Urinary bladder (tissue), 4 donors: ENCODE data around the gene CNGB1. TPM values are rescaled to one million over a fixed set of nuclear protein-coding genes. Genes with fewer than 3 reads are reported as not detected.
"Not testable (repeated sequence)": the region's sequence is repeated elsewhere in the genome, so short reads cannot be mapped to it uniquely, and the experiment has no call there.

Source experiments
- DNase-seq: peaks from one replicate; pipeline ENCODE4 v3.0.0-alpha.2; 2015; ENCODE audit errors: extremely low spot score
- H3K27ac ChIP-seq: one replicate; pipeline ENCODE4 v1.5.1; 2013; ENCODE audit warnings: low read depth, mild to moderate bottlenecking, moderate library complexity
- H3K36me3 ChIP-seq: one replicate; pipeline ENCODE4 v1.6.1; 2013; ENCODE audit warnings: mild to moderate bottlenecking, moderate library complexity; ENCODE audit not compliant: insufficient read depth
- H3K4me1 ChIP-seq: one replicate; pipeline ENCODE4 v1.6.1; 2013; ENCODE audit warnings: mild to moderate bottlenecking, moderate library complexity; ENCODE audit not compliant: insufficient read depth
- H3K4me3 ChIP-seq: one replicate; pipeline ENCODE4 v1.5.1; 2013; ENCODE audit warnings: low read depth, low read length
- WGBS: extraction: QIAGEN DNeasy Blood & Tissue Kit; methylation state at CpG from one replicate; pipeline ENCODE4 v1.1.7; 2013; 5-methylcytosine and 5-hydroxymethylcytosine counted together
- polyA plus RNA-seq: library from polyadenylated mRNA; stranded (reverse); fragments of 200-250 nt; gene quantifications from one replicate; pipeline ENCODE4 v1.2.3, GENCODE V29; 2013
- total RNA-seq: library from RNA; depleted of rRNA; stranded (reverse); fragments of >200 nt; gene quantifications from one replicate; pipeline ENCODE4 v1.2.3, GENCODE V29; 2014
- donor health status: healthy with polysubstance abuse.
- donor health status: healthy.

Gene CNGB1
- total and polyA plus RNA-seq, 2 donors = 0.16 TPM; not detected in 1

DNA sequence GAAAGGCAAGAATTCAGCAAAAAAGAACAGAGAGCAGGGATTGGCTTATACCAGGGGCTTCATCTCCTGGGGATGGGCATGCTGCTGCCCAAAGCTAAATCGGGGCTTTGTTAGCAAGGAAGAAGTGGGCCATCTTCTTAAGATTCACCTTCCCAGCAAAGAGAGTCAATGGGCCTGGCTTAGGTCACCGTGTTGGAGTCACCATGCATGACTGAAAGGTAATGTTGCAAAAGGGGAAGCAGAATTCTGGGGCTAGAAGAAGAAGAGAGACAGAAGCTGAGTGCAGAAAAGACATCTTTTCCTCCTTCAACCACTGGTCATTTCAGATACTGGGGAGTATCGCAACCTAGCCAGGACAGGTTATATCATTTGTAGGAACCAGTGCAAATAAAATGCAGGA lies 92.3 kb downstream of the CNGB1 start:
- Histone ChIP-seq H3K4me1 (no peaks in the 10 kb centered on the region), H3K27ac (no peak overlapping the region), H3K4me3 (no peak overlapping the region), H3K36me3 (no peaks in the 10 kb centered on the region)
- WGBS = 83% methylated on average over 3 of the region's 3 CpGs
- DNase-seq = no peak

DNA sequence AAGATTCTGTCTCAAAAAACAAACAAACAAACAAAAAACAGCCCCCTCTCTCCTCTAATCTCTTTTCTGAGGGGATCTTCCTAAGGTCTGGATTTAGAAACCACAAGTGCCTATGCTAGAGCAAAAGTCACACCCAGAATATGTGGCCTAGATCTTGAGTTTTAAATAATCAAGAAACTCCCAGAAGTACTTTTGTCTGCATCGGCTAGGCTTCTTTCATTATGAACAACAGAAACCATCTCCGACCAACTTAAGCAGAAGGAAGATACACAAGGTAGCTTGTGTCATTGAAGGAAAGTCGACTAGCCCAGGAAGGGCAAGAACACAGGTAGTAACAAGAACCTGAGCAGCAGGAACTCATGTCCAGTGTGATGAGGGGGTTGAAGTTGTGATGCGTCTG lies 94.7 kb downstream of the CNGB1 start:
- WGBS = 83% methylated on average over 4 of the region's 4 CpGs
- Histone ChIP-seq H3K27ac (no peak overlapping the region), H3K4me1 (no peaks in the 10 kb centered on the region), H3K4me3 (no peak overlapping the region), H3K36me3 (no peaks in the 10 kb centered on the region)
- DNase-seq = no peak

GRCh38 chr16:57875347-57875746 lies 95.6 kb downstream of the CNGB1 start:
- H3K36me3 ChIP-seq = no peaks in the 10 kb centered on the region
- H3K27ac ChIP-seq = no peak overlapping the region
- no peak overlapping the region for H3K4me3 ChIP-seq
- no peak for DNase-seq
- no peaks in the 10 kb centered on the region for H3K4me1 ChIP-seq
- WGBS = 69% methylated on average over 5 of the region's 5 CpGs

DNA sequence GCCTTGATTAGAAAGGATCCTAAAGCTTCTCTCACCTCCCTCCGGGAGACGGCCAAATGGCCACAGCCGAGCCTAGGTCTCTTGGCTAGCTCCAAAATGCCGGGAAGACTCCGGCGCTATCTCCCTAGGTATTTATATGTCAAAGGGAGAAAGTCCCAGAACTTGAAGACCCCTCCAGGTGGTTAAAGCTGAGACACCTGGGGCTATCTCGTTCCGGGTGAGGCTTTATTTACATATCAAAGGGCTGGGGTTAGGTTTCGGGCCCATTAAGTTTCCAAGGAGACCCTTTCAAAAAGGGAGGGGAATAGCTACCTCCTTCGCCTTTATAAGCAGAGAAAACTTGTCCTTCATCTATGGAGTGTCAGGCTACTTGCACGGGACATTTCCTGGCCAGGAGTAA lies 97.7 kb downstream of the CNGB1 start:
- Histone ChIP-seq H3K36me3 (no peaks in the 10 kb centered on the region), H3K4me3 (no peak overlapping the region), H3K4me1 (no peaks in the 10 kb centered on the region), H3K27ac (no peak overlapping the region)
- no peak for DNase-seq
- 19% methylated on average over 11 of the region's 11 CpGs for WGBS

DNA sequence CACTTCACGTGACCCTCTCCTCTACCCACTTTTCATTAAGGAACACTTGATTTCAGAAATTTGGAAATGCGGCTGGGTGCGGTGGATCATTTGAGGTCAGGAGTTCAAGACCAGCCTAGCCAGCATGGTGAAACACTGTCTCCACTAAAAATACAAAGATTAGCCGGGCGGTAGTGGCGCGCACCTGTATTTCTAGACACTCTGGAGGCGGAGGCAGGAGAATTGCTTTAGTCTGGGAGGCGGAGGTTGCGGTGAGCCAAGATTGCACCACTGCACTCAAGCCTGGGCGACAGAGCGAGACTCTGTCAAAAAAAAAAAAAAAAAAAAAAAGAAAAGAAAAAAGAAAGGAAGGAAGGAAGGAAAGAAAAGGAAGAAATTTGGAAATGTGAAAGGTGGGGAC lies 98.2 kb downstream of the CNGB1 start:
- not testable (repeated sequence) for H3K4me1 ChIP-seq, DNase-seq, H3K4me3 ChIP-seq, H3K36me3 ChIP-seq, H3K27ac ChIP-seq
- WGBS = 89% methylated on average over 12 of the region's 12 CpGs

GRCh38 chr16:57871456-57871855 lies 99.5 kb downstream of the CNGB1 start:
- H3K27ac ChIP-seq = no peak overlapping the region
- H3K36me3 ChIP-seq = no peaks in the 10 kb centered on the region
- no peak overlapping the region for H3K4me3 ChIP-seq
- WGBS = 59% methylated on average over 1 of the region's 1 CpG
- H3K4me1 ChIP-seq = no peaks in the 10 kb centered on the region
- no peak for DNase-seq

DNA sequence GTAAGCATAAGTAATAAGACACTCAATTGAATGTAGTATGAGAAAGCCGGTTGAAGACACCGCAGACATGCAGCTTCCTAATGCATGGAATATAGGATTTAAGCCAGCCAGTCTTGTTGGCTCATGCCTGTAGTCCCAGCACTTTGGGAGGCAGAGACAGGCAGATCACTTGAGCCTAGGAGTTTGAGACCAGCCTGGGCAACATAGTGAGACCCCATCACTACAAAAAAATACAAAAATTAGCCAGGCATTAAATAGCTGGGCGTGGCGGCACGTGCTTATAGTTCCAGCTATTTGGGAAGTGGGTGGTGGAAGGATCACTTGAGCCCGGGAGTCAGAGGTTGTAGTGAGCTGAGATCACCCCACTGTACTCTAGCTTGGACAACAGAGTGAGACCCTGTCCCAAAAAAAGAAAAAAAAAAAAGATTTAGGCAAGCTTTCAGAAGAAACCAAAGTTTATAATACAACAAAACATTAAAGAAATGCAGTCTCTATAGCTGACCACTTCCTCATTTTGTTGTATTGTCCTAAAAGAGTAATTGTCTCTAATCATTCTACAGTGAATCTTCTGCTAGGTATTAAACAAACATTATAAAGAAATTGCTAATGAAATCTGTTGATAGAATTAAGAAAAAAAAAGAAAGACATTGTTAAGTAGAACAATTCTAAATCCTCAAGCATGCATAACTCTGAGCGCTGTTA lies 100.0 kb downstream of the CNGB1 start:
- WGBS = 83% methylated on average over 7 of the region's 7 CpGs
- no peaks in the 10 kb centered on the region for H3K4me1 ChIP-seq
- no peak for DNase-seq
- no peaks in the 10 kb centered on the region for H3K36me3 ChIP-seq
- no peak overlapping the region for H3K27ac ChIP-seq
- H3K4me3 ChIP-seq = no peak overlapping the region

DNA sequence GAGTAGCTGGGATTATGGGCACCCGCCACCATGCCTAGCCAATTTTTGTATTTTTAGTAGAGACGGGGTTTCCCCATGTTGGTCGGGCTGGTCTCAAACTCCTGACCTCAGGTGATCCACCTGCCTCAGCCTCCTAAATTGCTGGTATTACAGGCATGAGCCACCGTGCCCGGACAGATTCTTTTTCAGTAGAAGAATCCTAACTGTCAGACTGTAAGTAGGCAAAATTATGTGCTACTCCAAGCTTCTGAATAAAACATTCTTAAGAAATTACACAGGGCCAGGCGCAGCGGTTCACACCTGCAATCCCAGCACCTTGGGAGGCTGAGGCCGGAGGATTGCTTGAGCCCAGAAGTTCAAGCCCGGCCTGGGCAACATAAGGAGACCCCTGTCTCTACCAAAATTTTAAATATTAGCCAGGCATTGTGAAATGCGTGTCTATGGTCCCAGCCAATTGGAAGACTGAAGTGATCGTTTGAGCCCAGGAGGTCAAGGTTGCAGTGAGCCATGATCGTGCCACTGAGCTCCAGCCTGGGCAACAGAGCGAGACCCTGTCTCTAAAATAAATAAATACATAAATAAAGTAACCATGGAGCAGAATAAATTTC lies 101.9 kb downstream of the CNGB1 start:
- DNase-seq = no peak
- H3K27ac ChIP-seq = no peak overlapping the region
- WGBS = 91% methylated on average over 13 of the region's 13 CpGs
- H3K4me1 ChIP-seq = no peaks in the 10 kb centered on the region
- H3K4me3 ChIP-seq = no peak overlapping the region
- H3K36me3 ChIP-seq = no peaks in the 10 kb centered on the region

- Histone ChIP-seq H3K4me1 (no peaks in the 10 kb centered on the region), H3K27ac (no peak overlapping the region), H3K4me3 (no peak overlapping the region), H3K36me3 (no peaks in the 10 kb centered on the region)
- no peak for DNase-seq
- 39% methylated on average over 6 of the region's 6 CpGs for WGBS
These were observed 103.8 kb downstream of the CNGB1 start for GRCh38 chr16:57867000-57867561.

- Histone ChIP-seq H3K27ac (no peak overlapping the region), H3K36me3 (no peaks in the 10 kb centered on the region), H3K4me1 (no peaks in the 10 kb centered on the region), H3K4me3 (no peak overlapping the region)
- 81% methylated on average over 4 of the region's 4 CpGs for WGBS
- DNase-seq = no peak
These were observed 104.4 kb downstream of the CNGB1 start for GRCh38 chr16:57866529-57866918.

- Histone ChIP-seq H3K4me3 (no peak overlapping the region), H3K27ac (no peak overlapping the region), H3K4me1 (no peaks in the 10 kb centered on the region), H3K36me3 (no peaks in the 10 kb centered on the region)
- DNase-seq = no peak
- WGBS = 63% methylated on average over 9 of the region's 9 CpGs
These were observed 105.0 kb downstream of the CNGB1 start for GRCh38 chr16:57865746-57866528.

- DNase-seq = peak; percentile 47
- H3K4me3 ChIP-seq = no peak overlapping the region
- no peaks in the 10 kb centered on the region for H3K4me1 ChIP-seq
- H3K36me3 ChIP-seq = no peaks in the 10 kb centered on the region
- WGBS = 2% methylated on average over 5 of the region's 5 CpGs
- no peak overlapping the region for H3K27ac ChIP-seq
These were observed 107.3 kb downstream of the CNGB1 start for GRCh38 chr16:57863434-57864160.

GRCh38 chr16:57862698-57863433 lies 108.1 kb downstream of the CNGB1 start:
- Histone ChIP-seq H3K27ac (no peak overlapping the region), H3K36me3 (no peaks in the 10 kb centered on the region), H3K4me1 (no peaks in the 10 kb centered on the region), H3K4me3 (no peak overlapping the region)
- 60% methylated on average over 9 of the region's 9 CpGs for WGBS
- no peak for DNase-seq
